H1 (cell line): Measurements from ENCODE around the gene FCHSD1. TPM values are rescaled to one million over a fixed set of nuclear protein-coding genes. Genes with fewer than 3 reads are reported as not detected.

Experiments used
- JUN ChIP-seq: IDR thresholded peaks from 2 replicates; pipeline ENCODE4 v1.6.1; 2011; ENCODE audit warnings: low read depth, mild to moderate bottlenecking, improper control_type of control experiment, low read length
- KDM1A ChIP-seq: fragments of 200-600, 300-600 bp; sonication (generic); IDR thresholded peaks from 2 replicates; pipeline ENCODE4 v1.7.1; 2016; ENCODE audit warnings: mild to moderate bottlenecking, low read length, borderline replicate concordance
- POLR2A ChIP-seq, 2 experiments: IDR thresholded peaks; 1 replicate in 1 of 2; 2 replicates in 1 of 2; pipeline ENCODE4 v1.6.1; 2011; ENCODE audit warnings: low read depth in 2 of 2, low read length in 2 of 2, mild to moderate bottlenecking in 2 of 2; ENCODE audit errors: control extremely low read depth in 1 of 2
- RAD21 ChIP-seq, 2 experiments: IDR thresholded peaks in 1 of 2; conservative IDR thresholded peaks in 1 of 2; 2 replicates each; pipeline ENCODE4 v1.6.1; 2011; ENCODE audit warnings: low read depth in 2 of 2, low read length in 2 of 2, improper control_type of control experiment in 1 of 2, inconsistent platforms in 1 of 2, mild to moderate bottlenecking in 1 of 2, moderate library complexity in 1 of 2
- polyA plus RNA-seq, 7 experiments: library from polyadenylated mRNA; depleted of rRNA in 3 of 7; stranded (reverse) in 5 of 7; unstranded in 2 of 7; fragments of >200 nt in 5 of 7; fragments of 200-250 nt in 2 of 7; gene quantifications; 1 replicate in 5 of 7; 2 replicates in 1 of 7; 4 replicates in 1 of 7; pipeline versions ENCODE4 v1.2.1 to v1.2.3, GENCODE V29; 2011 to 2013; ENCODE audit warnings: missing spikeins in 2 of 7, mixed read lengths in 2 of 7
- total RNA-seq: library from RNA; stranded (reverse); fragmentation: NEBNext Ultra II Directional; extraction: Animal tissue kit (Norgen Biotek cat#: 25700); gene quantifications from 2 replicates; pipeline ENCODE4 v1.2.1, GENCODE V29; 2021

The FCHSD1 gene
- total and polyA plus RNA-seq, 2 of the 8 experiments (the other 6 are each of a cell fraction or from before 2014, with no cell fraction given) = 22.0 to 30.1 TPM

DNA sequence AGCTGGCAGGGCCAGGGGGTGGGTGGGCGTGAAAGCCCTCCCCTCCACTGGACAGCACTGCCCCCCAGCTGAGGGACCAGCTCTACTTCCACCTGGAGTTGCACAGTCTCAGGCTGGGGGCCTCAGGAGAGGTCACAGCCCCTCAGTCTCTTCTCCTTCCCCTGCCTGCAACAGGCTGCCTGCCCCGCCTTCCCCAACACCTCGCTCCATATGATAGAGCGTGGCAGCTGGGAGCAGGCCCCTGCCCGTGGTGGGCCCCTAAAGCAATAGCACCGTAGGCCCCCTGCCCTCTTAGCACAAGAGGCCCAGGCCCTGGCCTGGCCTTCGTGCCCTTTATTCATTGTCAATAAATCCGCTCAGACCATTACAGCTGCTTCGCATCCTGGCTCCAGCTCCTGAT lies 10.5 kb downstream of the FCHSD1 start (continued):
- TF ChIP-seq RAD21 (IDR thresholded peaks at IDR 0.05 in 1 of 2, conservative IDR thresholded peaks at IDR 0.05 in 1 of 2; ENCODE audit: low read depth in 2 of 2, low read length in 2 of 2) (no peak), JUN (no peak), POLR2A (IDR thresholded peaks at IDR 0.05; ENCODE audit: control extremely low read depth in 1 of 2, low read depth in 2 of 2, low read length in 2 of 2) (no peak), KDM1A (no peak)
